GM12878 (cell line): ENCODE data around the gene LCLAT1. TPM values are rescaled to one million over a fixed set of nuclear protein-coding genes. Genes with fewer than 3 reads are reported as not detected.
"Not testable (repeated sequence)": the region's sequence is repeated elsewhere in the genome, so short reads cannot be mapped to it uniquely, and the experiment has no call there.

Source experiments
- ATAC-seq: fragments of 200-7000 bp; cut with Tn5 transposase; 3 replicates; pipeline ENCODE4 v1.9.1; 2020; ENCODE audit warnings: mild to moderate bottlenecking, moderate library complexity
- BruUV-seq: library from RNA; stranded (reverse); fragments of 400-500 nt; replicated peaks from 2 replicates; lab custom pipeline; 2021; lab: Mats Ljungman, UMichigan
- CTCF ChIA-PET: fragments of 300-600 bp; sonication (Branson Sonifier 250); formaldehyde crosslinking; extraction: SDS; loops from one replicate; lab custom pipeline; 2021; ENCODE audit warnings: inconsistent platforms; lab: Yijun Ruan, JAX
- POLR2A ChIA-PET: fragments of 350-600 bp; formaldehyde crosslinking; extraction: SDS; loops from one replicate; lab custom pipeline; 2021; ENCODE audit warnings: inconsistent platforms; lab: Charles Lee
- RAD21 ChIA-PET: fragments of 300-600 bp; sonication (Branson Sonifier 250); formaldehyde crosslinking; loops from one replicate; lab custom pipeline; 2023; ENCODE audit warnings: antibody characterized with exemption; ENCODE audit not compliant: unreplicated experiment; lab: Charles Lee
- SMC1A ChIA-PET: fragments of 300-600 bp; sonication (Branson Sonifier 250); formaldehyde crosslinking; loops from one replicate; lab custom pipeline; 2023; ENCODE audit not compliant: unreplicated experiment, uncharacterized antibody; lab: Charles Lee
- DNase-seq: peaks from one replicate; pipeline ENCODE4 v3.0.0-alpha.2; 2011; ENCODE audit warnings: low read depth, low spot score
- FAIRE-seq: peaks from 3 replicates; lab custom pipeline; 2011; peaks lifted over from hg19 to GRCh38; lab: Jason Lieb, UNC
- H2AFZ ChIP-seq: 2 replicates; pipeline ENCODE4 v1.6.0; 2011; ENCODE audit warnings: low read depth, low read length, control low read depth; ENCODE audit not compliant: control insufficient read depth
- H3K27ac ChIP-seq: 2 replicates; pipeline ENCODE4 v1.5.1; 2011; ENCODE audit warnings: control low read depth; ENCODE audit not compliant: control insufficient read depth, insufficient read depth
- H3K27me3 ChIP-seq, 2 experiments: replicated peaks in 1 of 2; 2 replicates each; pipeline versions ENCODE4 v1.6.0 to v1.6.1; 2011; ENCODE audit warnings: low read length in 1 of 2; ENCODE audit not compliant: control insufficient read depth in 2 of 2, insufficient read depth in 2 of 2
- H3K36me3 ChIP-seq, 2 experiments: 2 replicates each; pipeline ENCODE4 v1.5.1; 2011; ENCODE audit warnings: low read length in 1 of 2; ENCODE audit not compliant: control insufficient read depth in 2 of 2, insufficient read depth in 2 of 2
- H3K4me1 ChIP-seq: 2 replicates; pipeline ENCODE4 v1.6.1; 2011; ENCODE audit warnings: mild to moderate bottlenecking, low read length, moderate library complexity, mixed read lengths; ENCODE audit not compliant: control insufficient read depth, insufficient read depth
- H3K4me2 ChIP-seq: 2 replicates; pipeline ENCODE4 v1.6.0; 2011; ENCODE audit warnings: control low read depth; ENCODE audit not compliant: control insufficient read depth, insufficient read depth
- H3K4me3 ChIP-seq: fragments of 200-600 bp; sonication (generic); 2 replicates; pipeline ENCODE4 v1.5.1; 2016
- H3K79me2 ChIP-seq: 2 replicates; pipeline ENCODE4 v1.6.0; 2011; ENCODE audit warnings: low read length; ENCODE audit not compliant: control insufficient read depth, insufficient read depth
- H3K9ac ChIP-seq: 2 replicates; pipeline ENCODE4 v1.8.0; 2011; ENCODE audit warnings: low read length, control low read depth, mixed read lengths; ENCODE audit not compliant: control insufficient read depth, insufficient read depth
- H3K9me3 ChIP-seq: replicated peaks from 3 replicates; pipeline ENCODE4 v1.5.1; 2011; ENCODE audit warnings: mild to moderate bottlenecking, low read length; ENCODE audit not compliant: control insufficient read depth, insufficient read depth
- H4K20me1 ChIP-seq: 2 replicates; pipeline ENCODE4 v1.6.0; 2011; ENCODE audit not compliant: control insufficient read depth, insufficient read depth
- CBFB ChIP-seq: IDR thresholded peaks from 2 replicates; pipeline ENCODE4 v1.6.1; 2016; ENCODE audit warnings: antibody characterized with exemption, low read depth
- CREM ChIP-seq: IDR thresholded peaks from 2 replicates; pipeline ENCODE4 v1.6.1; 2014; ENCODE audit warnings: antibody characterized with exemption, low read depth
- EGR1 ChIP-seq, 2 experiments: IDR thresholded peaks; 1 replicate in 1 of 2; 2 replicates in 1 of 2; pipeline ENCODE4 v1.6.1; 2011 to 2012; ENCODE audit warnings: low read depth in 2 of 2, low read length in 2 of 2, borderline replicate concordance in 1 of 2, mild to moderate bottlenecking in 1 of 2, moderate library complexity in 1 of 2
- MEF2B ChIP-seq: fragments of 450-650 bp; IDR thresholded peaks from 2 replicates; pipeline ENCODE4 v1.6.1; 2018; ENCODE audit warnings: mild to moderate bottlenecking, moderate library complexity; ENCODE audit not compliant: partially characterized antibody, poor library complexity, severe bottlenecking
- NR2C2 ChIP-seq: IDR thresholded peaks from 2 replicates; pipeline ENCODE4 v1.6.1; 2011; ENCODE audit warnings: borderline replicate concordance, low read depth; ENCODE audit not compliant: control insufficient read depth, insufficient read length
- PML ChIP-seq: IDR thresholded peaks from 2 replicates; pipeline ENCODE4 v1.6.1; 2012; ENCODE audit warnings: low read length, inconsistent platforms
- STAT3 ChIP-seq: IDR thresholded peaks from 2 replicates; pipeline ENCODE4 v1.6.1; 2011; ENCODE audit warnings: low read depth, low read length, improper control_type of control experiment
- ZBTB11 ChIP-seq: fragments of 450-650 bp; formaldehyde crosslinking; IDR thresholded peaks from 2 replicates; pipeline ENCODE4 v1.5.0; 2022; ENCODE audit warnings: mild to moderate bottlenecking, missing genetic modification characterization
- WGBS: methylation state at CpG from one replicate; pipeline ENCODE4 v1.1.6; 2016; ENCODE audit warnings: low lambda C conversion rate; ENCODE audit not compliant: insufficient replicate concordance, insufficient coverage; ENCODE audit errors: missing lambda C conversion rate; 5-methylcytosine and 5-hydroxymethylcytosine counted together
- in situ Hi-C: fragments of 300-500 bp; cut with MboI; formaldehyde crosslinking; loops from 9 replicates; pipeline ENCODE4 v1.14.3; 2018; ENCODE audit warnings: mixed read lengths
- intact Hi-C: fragments of 100-400 bp; cut with micrococcal nuclease; formaldehyde crosslinking; loops from one replicate; pipeline ENCODE4 v1.14.2; 2022; ENCODE audit not compliant: unreplicated experiment
- polyA plus RNA-seq, 11 experiments: library from polyadenylated mRNA; depleted of rRNA in 4 of 11; unstranded in 6 of 11; stranded (reverse) in 5 of 11; fragments of >200 nt; fragmentation: Nextera tagmentation in 4 of 11; fragmentation: Illumina TruSeq in 1 of 11; extraction: Ambion mirVana in 4 of 11; extraction: Trizol in 1 of 11; gene quantifications; 1 replicate in 1 of 11; 2 replicates in 10 of 11; pipeline versions ENCODE4 v1.2.1 to v1.2.3, GENCODE V29; 2011 to 2016; ENCODE audit warnings: inconsistent platforms in 2 of 11, missing spikeins in 2 of 11, low read depth in 1 of 11
- total RNA-seq, 4 experiments: library from RNA; depleted of rRNA in 3 of 4; stranded (reverse); fragments of >200 nt in 3 of 4; fragmentation: Illumina TruSeq in 1 of 4; extraction: Trizol in 1 of 4; gene quantifications; 2 replicates each; pipeline versions ENCODE4 v1.2.1 to v1.2.3, GENCODE V29; 2013 to 2021

LCLAT1 gene
- total and polyA plus RNA-seq, 10 of the 15 experiments (the other 5 are each of a cell fraction or from before 2014, with no cell fraction given) = 8.1 to 33.0 (median 15.9) TPM

GRCh38 chr2:30466216-30466615, 19.2 kb downstream of the LCLAT1 start:
- 100% methylated on average over 1 of the region's 1 CpG for WGBS
- FAIRE-seq (no peak), ATAC-seq (no peak), DNase-seq (no peak)
- H3K9me3 ChIP-seq = peaks cover 11% of the 10 kb centered on the region
- H3K4me2 ChIP-seq = no peak overlapping the region
- BruUV-seq = no TSS peak
- H4K20me1 ChIP-seq = no peaks in the 10 kb centered on the region
- intact Hi-C loops = no loop called here
- H3K4me3 ChIP-seq = no peak overlapping the region
- H3K27me3 ChIP-seq = no peaks in the 10 kb centered on the region
- no peak overlapping the region for H3K27ac ChIP-seq
- RAD21 ChIA-PET = interaction anchor here (1.2 kb wide), 1 partner anchor 9 kb away, joined by 3 read pairs; no protein-coding TSS in a partner anchor
- SMC1A ChIA-PET = interaction anchor here (0.7 to 3.0 kb wide), 7 partner anchors 9 to 258 kb away, joined by 3 to 16 read pairs (median 6); no protein-coding TSS in a partner anchor
- no peak overlapping the region for H2AFZ ChIP-seq
- no peaks in the 10 kb centered on the region; a peak in 1 of 4 replicates for H3K36me3 ChIP-seq
- POLR2A ChIA-PET = no interaction called here
- TF ChIP-seq ZBTB11 (CRISPR knock-in tag) (no peak), MEF2B (no peak), STAT3 (no peak), NR2C2 (no peak), CBFB (no peak), PML (no peak), EGR1 (IDR thresholded peaks at IDR 0.05; ENCODE audit: borderline replicate concordance in 1 of 2, low read depth in 2 of 2, low read length in 2 of 2) (no peak), CREM (no peak)
- CTCF ChIA-PET = interaction anchor here (1.0 to 1.2 kb wide), 2 partner anchors 9 to 19 kb away, joined by 3 read pairs; partner anchors contain the start of gene LCLAT1
- in situ Hi-C loops = no loop called here
- H3K4me1 ChIP-seq = no peaks in the 10 kb centered on the region
- H3K79me2 ChIP-seq = peaks cover 13% of the 10 kb centered on the region
- H3K9ac ChIP-seq = no peak overlapping the region

GRCh38 chr2:30467062-30467826, 20.2 kb downstream of the LCLAT1 start:
- H3K4me2 ChIP-seq, H3K4me3 ChIP-seq, RAD21 ChIA-PET, H2AFZ ChIP-seq, intact Hi-C loops, H3K27ac ChIP-seq, H3K27me3 ChIP-seq, BruUV-seq, DNase-seq, H3K9ac ChIP-seq, ATAC-seq, H3K36me3 ChIP-seq, FAIRE-seq, H4K20me1 ChIP-seq, H3K4me1 ChIP-seq, in situ Hi-C loops, POLR2A ChIA-PET: not testable (repeated sequence)
- Histone ChIP-seq H3K9me3 (peaks cover 11% of the 10 kb centered on the region), H3K79me2 (peaks cover 18% of the 10 kb centered on the region)
- ChIA-PET CTCF (interaction anchor here (1.0 kb wide), 1 partner anchor 20 kb away, joined by 3 read pairs; the partner anchor contains the start of gene LCLAT1), SMC1A (interaction anchor here (0.7 to 3.0 kb wide), 7 partner anchors 8 to 259 kb away, joined by 3 to 16 read pairs (median 6); no protein-coding TSS in a partner anchor)
- 94% methylated on average over 8 of the region's 8 CpGs for WGBS
